Stimulated activated CD4-positive, alpha-beta T cell treated with anti-CD3 and anti-CD28 coated beads, Interleukin-4, amount 100 ng/mL, for 24 hours (primary cell): Measurements from ENCODE around the gene DYNC2H1.

Source experiments
- DNase-seq: peaks from one replicate; pipeline ENCODE4 v3.0.0-alpha.2; 2020

DYNC2H1 gene

DNA sequence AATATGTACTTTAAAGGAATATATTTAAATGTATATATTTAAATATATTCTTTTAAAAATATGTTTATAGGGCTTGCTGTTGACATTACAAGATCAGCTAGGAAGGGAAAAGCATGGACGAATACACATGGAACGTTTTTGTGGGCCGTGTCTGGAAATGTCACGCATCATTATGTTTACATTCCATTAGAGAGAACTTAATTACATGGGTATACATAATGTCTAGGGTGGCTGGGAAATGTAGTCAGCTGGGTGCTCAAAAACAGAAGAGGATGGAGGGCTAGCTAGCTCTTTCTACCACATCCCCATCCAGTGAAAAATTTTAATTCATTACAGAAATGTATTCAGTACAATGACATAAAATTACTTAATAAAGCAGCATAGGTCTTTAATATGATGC is 371.2 kb downstream of the DYNC2H1 start:
- DNase-seq = no peak

DNA sequence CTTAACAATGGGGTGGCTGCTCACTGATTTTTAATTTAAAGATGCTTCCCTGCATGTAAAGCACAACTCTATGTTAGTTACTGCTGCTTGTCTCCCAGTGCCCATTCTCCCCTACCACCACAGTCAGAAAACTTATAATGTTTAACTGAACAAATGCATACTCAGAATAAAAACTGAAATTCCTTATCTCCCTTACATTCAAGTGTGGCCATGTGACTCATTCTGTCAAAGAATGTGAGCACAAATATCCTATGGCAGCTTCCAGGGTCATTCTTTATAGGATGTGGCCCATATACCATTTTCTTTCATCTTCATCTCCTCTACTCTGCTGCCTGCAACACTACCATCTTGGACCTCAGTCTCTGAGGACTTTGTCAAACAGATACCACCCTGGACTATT is 374.8 kb downstream of the DYNC2H1 start:
- no peak for DNase-seq

DNA sequence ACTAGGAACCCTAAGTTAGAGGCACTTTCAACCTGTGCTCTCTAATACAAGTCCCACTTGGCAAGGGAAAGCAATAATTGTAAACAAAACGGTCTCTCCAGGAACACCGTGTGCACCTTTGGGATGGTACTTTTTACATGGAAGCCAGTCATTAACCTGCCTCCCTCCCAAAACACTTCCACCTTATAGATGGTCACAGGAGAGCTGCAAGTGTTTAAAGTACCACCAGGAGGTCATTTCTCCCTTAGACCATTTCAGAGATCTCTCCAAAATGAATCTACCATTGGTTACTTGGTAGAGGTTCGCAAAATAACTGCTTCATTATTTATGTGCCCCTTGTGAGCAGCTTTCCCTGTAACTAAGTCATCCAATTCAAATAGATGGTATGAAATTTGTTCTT is 375.3 kb downstream of the DYNC2H1 start:
- DNase-seq = no peak

DNA sequence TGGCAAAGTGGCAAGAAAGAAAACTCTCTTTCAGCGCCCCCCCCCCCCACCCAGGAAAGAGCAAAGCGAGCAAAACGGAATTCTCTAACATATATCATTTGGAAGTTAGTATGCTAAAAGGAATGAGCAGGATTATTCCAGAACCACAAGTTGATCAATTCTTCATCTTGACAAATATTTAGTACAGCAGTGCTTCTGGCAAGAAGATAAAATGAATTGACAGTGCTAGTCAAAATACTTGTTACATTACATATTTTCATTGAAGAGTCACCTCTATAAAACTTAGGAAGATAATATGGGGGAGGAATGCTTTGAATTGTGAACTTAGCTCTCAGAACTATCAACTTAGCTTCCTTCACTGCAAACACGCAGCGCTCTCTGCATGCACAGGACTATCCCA is 377.4 kb downstream of the DYNC2H1 start:
- no peak for DNase-seq

DNA sequence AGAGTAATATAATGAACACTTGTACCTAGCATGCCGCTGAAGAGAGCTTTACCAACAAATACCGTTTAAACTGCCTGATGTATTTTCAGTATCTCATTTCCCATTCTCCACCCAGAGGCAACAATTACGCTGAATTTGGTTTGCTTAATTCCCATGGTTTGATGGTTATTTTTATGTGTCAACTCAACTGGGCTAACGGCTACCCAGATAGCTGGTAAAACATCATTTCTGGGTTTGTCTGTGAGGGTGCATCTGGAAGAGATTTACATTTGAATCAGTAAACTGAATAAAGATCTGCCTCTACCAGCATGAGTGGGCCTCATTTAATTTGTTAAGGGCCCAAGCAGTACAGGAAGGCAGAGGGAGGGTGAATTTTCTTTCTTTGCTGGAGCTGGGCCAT is 377.9 kb downstream of the DYNC2H1 start:
- DNase-seq = no peak

DNA sequence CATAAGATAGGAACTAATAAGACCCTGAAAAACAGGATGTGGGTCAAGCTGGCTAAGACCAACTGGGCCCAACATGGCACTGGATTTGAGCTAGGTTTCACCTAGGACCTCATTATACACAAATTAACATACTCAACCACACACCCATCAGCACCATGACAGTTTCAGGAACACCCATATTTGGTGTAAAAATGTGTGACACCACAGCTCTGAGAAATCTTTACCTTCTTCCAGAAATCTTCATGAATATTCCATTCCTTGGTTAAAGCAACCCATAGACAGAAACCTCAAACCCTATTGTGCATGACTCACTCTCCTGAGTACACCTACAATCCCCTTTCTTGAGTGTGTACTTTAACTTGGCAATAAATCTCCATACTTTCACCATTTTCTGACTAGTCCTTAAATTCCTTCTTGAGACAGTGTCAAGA is 378.8 kb downstream of the DYNC2H1 start:
- DNase-seq = no peak

DNA sequence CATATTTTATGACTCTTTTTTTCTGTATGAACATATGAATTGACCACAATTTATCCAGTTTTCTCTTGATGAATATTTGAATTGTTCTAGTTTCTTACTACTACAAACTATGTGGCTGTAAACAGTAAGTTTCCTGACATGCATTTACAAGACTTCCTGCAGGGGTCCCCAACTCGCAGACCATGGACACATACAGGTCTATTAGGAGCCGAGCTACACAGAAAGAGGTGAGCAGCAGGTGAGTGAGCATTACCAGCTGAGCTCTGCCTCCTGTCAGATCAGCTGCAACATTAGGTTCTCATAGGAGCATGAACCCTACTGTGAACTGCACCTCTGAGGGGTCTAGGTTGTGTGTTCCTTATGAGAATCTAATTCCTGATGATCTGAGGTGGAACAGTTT is 379.4 kb downstream of the DYNC2H1 start:
- no peak for DNase-seq

DNA sequence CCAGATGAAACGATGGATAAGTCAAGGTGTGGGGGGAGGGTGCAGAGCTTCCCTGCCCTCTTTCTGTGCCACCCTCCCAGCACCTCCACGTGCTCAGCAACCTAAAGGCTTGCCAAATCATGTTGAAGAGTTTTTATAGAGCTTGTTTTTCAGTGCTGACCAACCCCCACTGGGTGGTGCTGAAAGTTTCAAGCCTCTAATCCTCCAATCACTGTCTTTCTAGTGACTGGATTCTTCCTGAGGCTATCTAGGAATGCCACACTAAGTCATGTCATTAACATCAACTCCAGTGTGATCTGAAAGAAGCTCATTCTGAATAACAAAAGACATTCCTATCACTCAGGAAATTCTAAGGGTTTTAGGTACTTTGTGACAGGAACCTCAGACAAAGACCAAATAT is 382.6 kb downstream of the DYNC2H1 start:
- DNase-seq = no peak

DNA sequence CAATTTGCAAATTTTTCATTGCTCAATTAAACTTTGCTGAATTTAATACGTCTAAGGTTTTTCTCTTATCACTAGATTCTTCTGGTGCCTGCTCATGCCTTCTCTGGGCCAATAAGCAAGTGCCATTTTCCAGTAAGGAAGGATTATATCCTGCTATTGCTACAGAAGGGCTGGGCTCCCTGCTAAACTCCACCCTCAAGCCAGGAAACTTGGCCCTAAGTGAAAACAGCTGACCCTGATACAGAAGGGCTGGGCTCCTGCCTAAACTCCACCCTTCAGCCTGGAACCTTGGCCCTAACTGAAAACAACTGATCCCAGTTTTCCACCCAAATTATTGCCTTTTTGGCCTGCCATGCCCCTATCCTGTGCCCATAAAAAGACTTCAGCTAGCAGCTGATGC is 385.3 kb downstream of the DYNC2H1 start:
- DNase-seq = no peak

DNA sequence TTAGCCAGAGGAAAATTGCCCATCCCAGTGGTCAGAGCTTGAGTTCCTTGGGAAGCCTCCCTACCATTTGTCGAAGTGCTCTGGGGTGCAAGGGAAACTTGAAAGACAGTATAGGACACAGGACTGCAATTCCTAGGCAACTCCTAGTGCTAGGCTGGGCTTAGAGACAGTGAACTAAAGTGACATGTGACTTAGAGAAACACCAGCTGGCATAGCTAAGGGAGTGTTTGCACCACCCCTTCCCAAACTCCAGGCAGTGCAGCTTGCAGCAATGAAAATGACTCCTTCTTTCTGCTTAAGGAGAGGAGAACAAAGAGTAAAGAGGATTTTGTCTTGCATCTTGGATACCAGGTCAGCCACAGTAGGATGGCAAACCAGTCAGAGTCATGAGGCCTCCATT is 388.0 kb downstream of the DYNC2H1 start:
- DNase-seq = no peak

DNA sequence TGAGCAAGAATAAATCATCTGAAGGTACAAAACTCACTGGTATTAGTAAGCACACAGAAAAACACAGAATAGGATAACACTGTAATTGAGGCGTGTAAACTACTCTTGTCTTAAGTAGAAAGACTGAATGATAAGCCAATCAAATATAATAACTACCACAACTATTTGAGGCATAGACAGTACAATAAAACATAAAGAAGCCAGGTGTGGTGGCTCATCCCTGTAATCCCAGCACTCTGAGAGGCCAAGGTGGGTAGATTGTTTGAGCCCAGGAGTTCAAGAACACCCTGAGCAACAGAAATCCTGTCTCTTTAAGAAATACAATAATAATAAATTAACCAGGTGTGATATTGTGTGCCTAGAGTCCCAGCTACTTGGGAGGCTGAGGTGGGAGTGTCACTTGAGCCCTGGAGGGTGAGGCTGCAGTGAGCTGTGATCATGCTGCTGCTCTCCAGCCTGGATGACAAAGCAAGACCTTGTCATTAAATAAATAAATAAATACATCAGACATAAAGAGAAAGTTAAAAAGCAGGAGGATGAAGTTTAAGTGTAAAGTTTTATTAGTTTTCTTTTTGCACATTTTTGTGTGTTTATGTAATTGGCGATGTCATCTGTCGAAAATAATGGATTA is 390.6 kb downstream of the DYNC2H1 start:
- no peak for DNase-seq

DNA sequence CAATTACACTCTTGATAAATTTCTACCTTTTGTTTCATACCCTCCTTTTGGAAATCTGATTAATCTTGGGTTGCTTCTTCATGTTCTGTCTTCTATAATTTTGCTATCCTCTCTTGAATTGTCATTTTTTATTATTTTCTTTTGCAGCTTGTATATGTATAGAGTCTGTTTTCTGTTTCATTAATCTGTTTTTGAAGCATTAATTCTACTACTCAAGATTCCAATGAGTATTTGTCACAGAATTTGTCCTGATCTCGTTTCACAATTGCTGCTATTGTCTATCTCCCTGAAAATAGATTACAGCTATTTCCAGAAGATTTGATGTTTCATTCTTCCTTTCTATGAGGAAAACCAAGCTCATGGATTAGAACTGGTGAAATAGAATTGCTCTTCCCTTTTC is 406.1 kb downstream of the DYNC2H1 start:
- DNase-seq = no peak

DNA sequence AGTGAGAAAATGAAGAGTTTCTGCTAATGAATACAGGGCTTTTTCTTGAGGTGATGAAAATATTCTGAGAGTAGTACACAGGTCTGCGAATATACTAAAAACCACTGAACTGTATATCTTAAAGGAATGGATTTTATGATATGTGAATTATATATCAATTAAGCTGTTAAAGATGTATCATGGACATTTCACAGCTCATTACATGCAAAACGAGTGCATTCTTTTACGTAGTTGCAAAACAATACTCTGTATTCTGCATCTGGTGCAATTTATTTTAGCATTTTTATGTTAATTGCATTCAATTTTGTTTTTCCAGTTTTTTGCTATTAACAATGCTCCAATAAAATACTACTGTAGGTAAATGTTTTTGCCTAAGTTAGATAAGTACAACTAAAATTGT is 411.6 kb downstream of the DYNC2H1 start:
- no peak for DNase-seq

DNA sequence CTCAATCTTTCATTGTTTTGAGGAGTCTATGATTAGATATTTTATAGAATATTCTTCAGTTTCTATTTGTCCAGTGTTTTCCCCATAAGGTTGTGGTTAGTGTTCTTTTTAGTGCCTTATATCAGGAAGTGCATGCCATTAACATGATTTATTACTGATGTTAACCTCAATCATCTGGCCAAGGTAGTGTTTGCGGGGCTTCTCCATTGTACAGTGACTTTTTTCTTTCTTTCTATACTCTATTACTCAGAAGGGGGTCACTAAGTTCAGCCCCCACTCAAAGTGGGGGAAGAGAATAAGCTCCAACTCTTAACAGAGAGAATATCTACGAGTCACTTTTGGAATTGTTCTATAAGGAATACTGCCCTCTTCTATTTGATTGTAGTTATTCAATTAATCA is 415.8 kb downstream of the DYNC2H1 start:
- no peak for DNase-seq

DNA sequence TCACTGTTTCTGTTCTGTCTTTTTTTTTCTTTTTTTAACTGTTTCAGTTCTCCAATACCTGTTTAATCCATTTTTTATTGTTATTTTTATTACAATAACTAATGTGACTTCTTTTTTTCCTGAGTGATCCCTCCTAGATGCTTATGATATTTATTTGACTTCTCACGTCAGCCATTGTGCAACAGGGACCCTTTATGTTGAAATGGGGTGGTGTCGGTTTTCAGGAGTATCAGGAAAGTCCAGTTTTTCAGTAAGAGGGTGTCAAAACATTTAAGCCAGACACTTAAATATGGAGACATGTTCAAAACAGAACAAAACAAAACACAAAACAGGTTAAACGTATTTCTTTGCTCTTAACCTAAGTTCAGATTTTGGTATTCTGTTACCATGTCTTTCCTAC is 418.8 kb downstream of the DYNC2H1 start:
- DNase-seq = no peak

DNA sequence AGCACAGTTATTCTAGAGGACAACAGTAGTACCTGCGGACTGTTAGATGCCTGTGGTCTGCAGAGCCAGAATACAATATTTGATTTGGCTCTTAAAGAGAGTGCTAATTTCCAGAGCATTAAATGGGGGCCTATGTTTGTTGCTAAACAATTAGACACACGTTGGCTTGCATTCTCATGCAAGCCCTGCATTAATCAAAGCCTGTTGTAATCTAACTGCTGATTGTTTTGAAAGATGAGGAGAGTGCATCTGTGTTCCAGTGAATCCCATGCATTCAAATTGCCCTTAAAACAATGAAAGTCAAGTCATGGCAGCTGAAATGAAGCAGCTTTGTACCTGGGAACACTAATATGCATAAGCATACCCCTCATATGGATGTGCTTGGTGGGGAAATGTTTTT is 419.4 kb downstream of the DYNC2H1 start:
- DNase-seq = no peak

DNA sequence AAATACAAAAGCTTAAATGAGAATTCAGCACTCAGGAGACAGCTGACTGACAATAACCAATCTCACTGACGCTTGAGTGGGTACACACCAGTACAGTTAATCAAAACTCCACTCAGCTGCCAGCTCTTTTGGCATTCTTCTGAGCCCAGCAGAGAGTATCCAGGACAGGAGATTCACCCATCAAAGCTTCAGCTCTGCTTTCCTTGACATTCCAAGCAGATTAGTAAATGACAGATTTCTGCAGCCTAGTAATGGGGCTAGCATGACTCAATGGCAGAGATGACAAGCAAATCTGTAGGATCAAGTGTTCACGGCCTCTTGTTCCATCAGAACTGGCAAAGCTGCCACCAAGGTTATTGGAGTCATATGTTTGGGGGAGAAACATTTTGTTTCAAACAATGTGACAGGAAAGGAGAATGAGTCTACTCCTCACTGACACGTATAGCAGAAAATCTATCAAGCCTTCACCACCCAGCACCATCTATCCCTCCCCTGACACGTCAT is 420.0 kb downstream of the DYNC2H1 start:
- DNase-seq = no peak
